Keratinocyte (primary cell): Measurements from ENCODE around the gene ABLIM2. TPM values are rescaled to one million over a fixed set of nuclear protein-coding genes. Genes with fewer than 3 reads are reported as not detected.

Experiments
- DNase-seq: peaks from one replicate; pipeline ENCODE4 v3.0.0-alpha.2; 2011; ENCODE audit warnings: low read depth, missing footprints, low spot score
- FAIRE-seq: peaks from 2 replicates; lab custom pipeline; 2011; peaks lifted over from hg19 to GRCh38; lab: Jason Lieb, UNC
- H2AFZ ChIP-seq: 2 replicates; pipeline ENCODE4 v1.6.0; 2012; ENCODE audit warnings: low read length, control low read depth, inconsistent platforms; ENCODE audit not compliant: control insufficient read depth
- H3K27ac ChIP-seq: 2 replicates; pipeline ENCODE4 v1.5.1; 2011; ENCODE audit warnings: low read length; ENCODE audit not compliant: control insufficient read depth, insufficient read depth
- H3K27me3 ChIP-seq: 3 replicates; pipeline ENCODE4 v1.6.0; 2011; ENCODE audit warnings: low read length; ENCODE audit not compliant: control insufficient read depth, insufficient read depth; ENCODE audit errors: extremely low read depth
- H3K36me3 ChIP-seq, 2 experiments: 2 replicates in 1 of 2; 3 replicates in 1 of 2; pipeline ENCODE4 v1.5.1; 2011; ENCODE audit warnings: low read length in 2 of 2, mild to moderate bottlenecking in 1 of 2; ENCODE audit not compliant: control insufficient read depth in 2 of 2, insufficient read depth in 2 of 2; ENCODE audit errors: extremely low read depth in 1 of 2
- H3K4me1 ChIP-seq: 3 replicates; pipeline ENCODE4 v1.5.1; 2011; ENCODE audit warnings: low read length; ENCODE audit not compliant: control insufficient read depth, insufficient read depth; ENCODE audit errors: extremely low read depth
- H3K4me2 ChIP-seq: 3 replicates; pipeline ENCODE4 v1.6.0; 2011; ENCODE audit warnings: low read depth, low read length; ENCODE audit not compliant: control insufficient read depth, insufficient read depth; ENCODE audit errors: extremely low read depth
- H3K4me3 ChIP-seq, 3 experiments: fragments of 200-600 bp in 1 of 3; sonication (generic) in 1 of 3; 2 replicates in 2 of 3; 3 replicates in 1 of 3; pipeline ENCODE4 v1.5.1; 2011 to 2016; ENCODE audit warnings: low read length in 3 of 3, mild to moderate bottlenecking in 3 of 3, control low read depth in 2 of 3, inconsistent platforms in 1 of 3, low read depth in 1 of 3, mixed read lengths in 1 of 3, mixed run types in 1 of 3, moderate library complexity in 1 of 3; ENCODE audit not compliant: control insufficient read depth in 2 of 3, insufficient read depth in 2 of 3; ENCODE audit errors: extremely low read depth in 1 of 3
- H3K79me2 ChIP-seq: 2 replicates; pipeline ENCODE4 v1.6.0; 2012; ENCODE audit warnings: low read length; ENCODE audit not compliant: control insufficient read depth, insufficient read depth
- H3K9ac ChIP-seq: 3 replicates; pipeline ENCODE4 v1.6.0; 2011; ENCODE audit warnings: low read length; ENCODE audit not compliant: control insufficient read depth, insufficient read depth; ENCODE audit errors: extremely low read depth
- H3K9me1 ChIP-seq: 3 replicates; pipeline ENCODE4 v1.6.0; 2011; ENCODE audit warnings: low read length; ENCODE audit not compliant: control insufficient read depth, insufficient read depth; ENCODE audit errors: extremely low read depth
- H3K9me3 ChIP-seq: 2 replicates; pipeline ENCODE4 v1.5.1; 2012; ENCODE audit warnings: low read depth, low read length; ENCODE audit not compliant: control insufficient read depth
- H4K20me1 ChIP-seq: 3 replicates; pipeline ENCODE4 v1.6.0; 2011; ENCODE audit warnings: low read length; ENCODE audit not compliant: control insufficient read depth, insufficient read depth; ENCODE audit errors: extremely low read depth
- EZH2 ChIP-seq: IDR thresholded peaks from one replicate; pipeline ENCODE4 v1.6.1; 2012; ENCODE audit warnings: inconsistent platforms, mild to moderate bottlenecking, low read length, moderate library complexity
- dilution Hi-C: fragments of 300-500 bp; cut with MboI; formaldehyde crosslinking; loops from one replicate; pipeline ENCODE4 v1.7.0; 2020; ENCODE audit warnings: low sequenced_read_pairs; ENCODE audit not compliant: extremely low pct_ligation_motif_present
- polyA plus RNA-seq, 5 experiments: library from polyadenylated mRNA; depleted of rRNA in 3 of 5; stranded (reverse) in 3 of 5; stranded (forward) in 1 of 5; unstranded in 1 of 5; fragments of >200 nt; gene quantifications; 1 replicate in 1 of 5; 2 replicates in 3 of 5; 3 replicates in 1 of 5; pipeline versions ENCODE4 v1.2.1 to v1.2.3, GENCODE V29; 2011 to 2012; ENCODE audit warnings: missing spikeins in 2 of 5, low read depth in 1 of 5, low replicate concordance in 1 of 5
- TF ChIP-seq, protein P1 (sequence below), 3 experiments: IDR thresholded peaks in 1 of 3; conservative IDR thresholded peaks in 1 of 3; optimal IDR thresholded peaks in 1 of 3; 2 replicates in 2 of 3; 3 replicates in 1 of 3; pipeline versions ENCODE3 to v1.5.1; 2011; ENCODE audit warnings: low read length in 3 of 3, mild to moderate bottlenecking in 3 of 3, moderate library complexity in 2 of 3, control low read depth in 1 of 3, inconsistent platforms in 1 of 3; ENCODE audit not compliant: insufficient read depth in 2 of 3; ENCODE audit errors: extremely low read depth in 1 of 3

Gene ABLIM2
- polyA plus RNA-seq, 1 donor (not counting 4 experiments of a cell fraction or from before 2014, with no cell fraction given) = 0.94 TPM

DNA sequence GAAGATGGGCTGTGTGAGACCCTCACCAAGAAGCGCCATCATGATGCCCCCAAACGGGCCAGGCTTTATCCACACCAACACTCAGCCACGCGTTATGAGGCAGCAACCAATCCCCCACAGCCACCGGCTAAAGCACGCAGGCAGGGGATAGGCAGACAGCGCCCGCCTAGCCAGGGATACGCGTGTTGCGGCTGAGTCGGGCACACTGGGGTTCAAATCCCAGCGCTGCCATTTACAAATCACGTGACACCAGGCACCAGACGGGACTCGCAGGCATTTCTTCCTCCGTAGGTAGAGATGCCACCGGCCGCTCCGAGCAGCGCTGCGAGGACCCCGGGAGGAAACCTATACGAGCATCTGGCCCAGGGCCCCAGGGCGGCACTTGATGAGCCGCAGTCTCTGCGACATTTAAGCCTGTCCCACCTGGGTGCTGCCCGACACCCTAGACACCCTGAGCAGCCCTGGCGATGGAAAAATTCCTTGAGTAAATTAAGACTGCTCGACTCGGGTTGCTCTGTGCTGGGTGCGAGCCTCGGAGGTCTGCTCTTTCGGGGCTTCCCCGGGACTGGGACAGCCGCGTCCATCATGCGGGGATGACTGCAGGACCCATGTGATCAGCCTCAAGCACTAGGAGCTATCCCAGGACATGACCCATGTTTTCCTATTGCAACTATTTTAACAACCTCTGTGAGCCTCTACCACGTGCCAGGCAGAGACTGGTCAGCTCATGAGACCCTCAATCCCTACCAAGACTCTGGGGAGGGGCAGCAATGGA is 6.3 kb downstream of the ABLIM2 start:
- peaks cover 10% of the 10 kb centered on the region for H3K27me3 ChIP-seq
- H2AFZ ChIP-seq = no peak overlapping the region
- dilution Hi-C loops = no loop called here
- H3K4me3 ChIP-seq = no peak overlapping the region
- no peaks in the 10 kb centered on the region for H3K9me1 ChIP-seq
- no peaks in the 10 kb centered on the region for H3K4me1 ChIP-seq
- FAIRE-seq (no peak), DNase-seq (no peak)
- H3K36me3 ChIP-seq = no peaks in the 10 kb centered on the region
- H3K79me2 ChIP-seq = no peaks in the 10 kb centered on the region
- TF ChIP-seq EZH2 = no peak
- TF ChIP-seq, protein P1, sequence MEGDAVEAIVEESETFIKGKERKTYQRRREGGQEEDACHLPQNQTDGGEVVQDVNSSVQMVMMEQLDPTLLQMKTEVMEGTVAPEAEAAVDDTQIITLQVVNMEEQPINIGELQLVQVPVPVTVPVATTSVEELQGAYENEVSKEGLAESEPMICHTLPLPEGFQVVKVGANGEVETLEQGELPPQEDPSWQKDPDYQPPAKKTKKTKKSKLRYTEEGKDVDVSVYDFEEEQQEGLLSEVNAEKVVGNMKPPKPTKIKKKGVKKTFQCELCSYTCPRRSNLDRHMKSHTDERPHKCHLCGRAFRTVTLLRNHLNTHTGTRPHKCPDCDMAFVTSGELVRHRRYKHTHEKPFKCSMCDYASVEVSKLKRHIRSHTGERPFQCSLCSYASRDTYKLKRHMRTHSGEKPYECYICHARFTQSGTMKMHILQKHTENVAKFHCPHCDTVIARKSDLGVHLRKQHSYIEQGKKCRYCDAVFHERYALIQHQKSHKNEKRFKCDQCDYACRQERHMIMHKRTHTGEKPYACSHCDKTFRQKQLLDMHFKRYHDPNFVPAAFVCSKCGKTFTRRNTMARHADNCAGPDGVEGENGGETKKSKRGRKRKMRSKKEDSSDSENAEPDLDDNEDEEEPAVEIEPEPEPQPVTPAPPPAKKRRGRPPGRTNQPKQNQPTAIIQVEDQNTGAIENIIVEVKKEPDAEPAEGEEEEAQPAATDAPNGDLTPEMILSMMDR (optimal IDR thresholded peaks at IDR 0.05 in 1 of 3, IDR thresholded peaks at IDR 0.05 in 1 of 3, conservative IDR thresholded peaks at IDR 0.05 in 1 of 3; ENCODE audit: extremely low read depth in 1 of 3, insufficient read depth in 2 of 3, low read length in 3 of 3) = no peak
- no peak overlapping the region for H3K27ac ChIP-seq
- H3K4me2 ChIP-seq = no peak overlapping the region
- H3K9me3 ChIP-seq = no peaks in the 10 kb centered on the region
- H3K9ac ChIP-seq = no peak overlapping the region
- H4K20me1 ChIP-seq = no peaks in the 10 kb centered on the region

DNA sequence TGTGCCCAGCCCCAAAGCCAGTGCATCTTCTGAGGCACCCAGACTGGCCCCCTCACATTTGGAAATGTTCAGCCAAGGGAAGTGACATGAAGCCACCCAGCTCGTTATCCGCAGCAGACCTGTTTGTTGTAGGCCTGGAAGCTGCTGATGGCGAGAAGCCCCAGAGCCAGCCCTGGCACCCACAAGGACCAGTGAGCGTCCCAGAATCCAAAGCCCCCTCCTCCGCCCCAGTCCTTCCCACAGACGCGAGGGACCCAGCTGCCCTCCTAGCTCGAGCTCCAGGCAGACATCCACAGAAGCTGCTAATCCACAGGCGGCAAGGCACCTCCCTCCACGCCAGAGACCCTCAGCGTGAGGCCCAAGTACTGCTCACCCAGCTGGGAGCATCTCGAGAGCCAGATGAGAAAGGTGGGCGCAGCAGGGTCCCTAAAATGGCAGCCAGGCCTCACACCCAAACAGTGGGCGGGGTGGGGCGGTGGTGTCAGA is 7.4 kb downstream of the ABLIM2 start:
- no peak overlapping the region for H3K4me2 ChIP-seq

More for the DNA sequence above, 7.4 kb downstream of the ABLIM2 start:
- Histone ChIP-seq H3K9me1 (no peaks in the 10 kb centered on the region), H2AFZ (no peak overlapping the region), H3K9me3 (no peaks in the 10 kb centered on the region), H3K4me1 (no peaks in the 10 kb centered on the region), H3K79me2 (no peaks in the 10 kb centered on the region), H4K20me1 (no peaks in the 10 kb centered on the region), H3K36me3 (no peaks in the 10 kb centered on the region), H3K4me3 (no peak overlapping the region), H3K9ac (no peak overlapping the region), H3K27me3 (peaks cover 9% of the 10 kb centered on the region), H3K27ac (no peak overlapping the region)
- no peak for DNase-seq
- FAIRE-seq = no peak
- TF ChIP-seq, protein P1 (optimal IDR thresholded peaks at IDR 0.05 in 1 of 3, IDR thresholded peaks at IDR 0.05 in 1 of 3, conservative IDR thresholded peaks at IDR 0.05 in 1 of 3; ENCODE audit: extremely low read depth in 1 of 3, insufficient read depth in 2 of 3, low read length in 3 of 3) = no peak
- TF ChIP-seq EZH2 = no peak
- dilution Hi-C loops = no loop called here
